ENCODE results near the gene AATK.

Gene AATK

GRCh38 chr17:81195941-81196495 lies 30.0 kb upstream of the AATK start:
- DNase-seq (ENCODE audit: low read depth in 2 of 2, low spot score in 1 of 2) = no peak

- DNase-seq (ENCODE audit: low read depth in 2 of 2, low spot score in 1 of 2) = no peak
These were observed 29.2 kb upstream of the AATK start for GRCh38 chr17:81194941-81195901.

- no peak for DNase-seq (ENCODE audit: low read depth in 2 of 2, low spot score in 1 of 2)
These were observed 28.3 kb upstream of the AATK start for GRCh38 chr17:81194225-81194760.

- DNase-seq (ENCODE audit: low read depth in 2 of 2, low spot score in 1 of 2) = no peak
These were observed 27.6 kb upstream of the AATK start for GRCh38 chr17:81193470-81194224.

GRCh38 chr17:81193051-81193410 lies 27.0 kb upstream of the AATK start:
- no peak for DNase-seq (ENCODE audit: low read depth in 2 of 2, low spot score in 1 of 2)

- no peak for DNase-seq (ENCODE audit: low read depth in 2 of 2, low spot score in 1 of 2)
These were observed 26.5 kb upstream of the AATK start for GRCh38 chr17:81192386-81193050.

- no peak for DNase-seq (ENCODE audit: low read depth in 2 of 2, low spot score in 1 of 2)
These were observed 25.6 kb upstream of the AATK start for GRCh38 chr17:81191646-81192045.

- DNase-seq (ENCODE audit: low read depth in 2 of 2, low spot score in 1 of 2) = no peak
These were observed 25.1 kb upstream of the AATK start for GRCh38 chr17:81191116-81191515.

GRCh38 chr17:81190591-81190990 lies 24.6 kb upstream of the AATK start:
- no peak for DNase-seq (ENCODE audit: low read depth in 2 of 2, low spot score in 1 of 2)

GRCh38 chr17:81189670-81190530 lies 23.9 kb upstream of the AATK start:
- DNase-seq (ENCODE audit: low read depth in 2 of 2, low spot score in 1 of 2) = no peak

GRCh38 chr17:81189016-81189415 lies 23.0 kb upstream of the AATK start:
- DNase-seq (ENCODE audit: low read depth in 2 of 2, low spot score in 1 of 2) = no peak

GRCh38 chr17:81188491-81188840 lies 22.4 kb upstream of the AATK start:
- DNase-seq (ENCODE audit: low read depth in 2 of 2, low spot score in 1 of 2) = no peak

- no peak for DNase-seq (ENCODE audit: low read depth in 2 of 2, low spot score in 1 of 2)
These were observed 21.8 kb upstream of the AATK start for GRCh38 chr17:81187586-81188490.

- no peak for DNase-seq (ENCODE audit: low read depth in 2 of 2, low spot score in 1 of 2)
These were observed 21.1 kb upstream of the AATK start for GRCh38 chr17:81187120-81187519.

- DNase-seq (ENCODE audit: low read depth in 2 of 2, low spot score in 1 of 2) = no peak
These were observed 20.2 kb upstream of the AATK start for GRCh38 chr17:81186203-81186602.

GRCh38 chr17:81184555-81184954 lies 18.5 kb upstream of the AATK start:
- DNase-seq (ENCODE audit: low read depth in 2 of 2, low spot score in 1 of 2) = no peak

- DNase-seq (ENCODE audit: low read depth in 2 of 2, low spot score in 1 of 2) = no peak
These were observed 17.8 kb upstream of the AATK start for GRCh38 chr17:81183807-81184206.

GRCh38 chr17:81183316-81183715 lies 17.3 kb upstream of the AATK start:
- DNase-seq (ENCODE audit: low read depth in 2 of 2, low spot score in 1 of 2) = no peak

GRCh38 chr17:81182596-81182995 lies 16.6 kb upstream of the AATK start:
- no peak for DNase-seq (ENCODE audit: low read depth in 2 of 2, low spot score in 1 of 2)
